AML-193 (cell line): ENCODE measurements around the gene PPARG.
A peak's percentile ranks its signal among the peaks of the same experiment; 100 is the strongest.
"Not testable (repeated sequence)": the region's sequence is repeated elsewhere in the genome, so short reads cannot be mapped to it uniquely, and the experiment has no call there.

ENCODE experiments used
- DNase-seq, 2 experiments: peaks; one replicate each; lab custom pipeline; 2025; lab: John Stamatoyannopoulos, UW

The PPARG gene

DNA sequence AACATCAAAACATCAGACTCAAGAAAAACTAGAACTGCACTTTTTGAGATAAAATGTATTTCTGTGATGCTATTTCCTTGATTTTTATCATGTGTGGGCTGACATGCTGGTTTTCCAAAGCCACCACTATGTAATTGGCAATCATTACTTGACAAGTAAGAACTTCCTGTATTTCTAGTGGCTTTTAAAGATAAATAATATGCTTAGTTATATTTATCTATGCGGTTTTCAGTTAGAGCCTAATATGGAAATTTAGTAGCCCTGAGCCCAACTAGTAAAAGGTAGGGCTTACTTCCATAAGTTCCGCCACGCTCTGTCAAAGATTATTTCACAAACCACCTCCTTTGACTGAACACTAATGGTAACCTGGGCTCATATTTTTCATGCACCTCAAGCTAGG is 91.6 kb downstream of the PPARG start:
- peak; percentile 21 to 30 for DNase-seq

DNA sequence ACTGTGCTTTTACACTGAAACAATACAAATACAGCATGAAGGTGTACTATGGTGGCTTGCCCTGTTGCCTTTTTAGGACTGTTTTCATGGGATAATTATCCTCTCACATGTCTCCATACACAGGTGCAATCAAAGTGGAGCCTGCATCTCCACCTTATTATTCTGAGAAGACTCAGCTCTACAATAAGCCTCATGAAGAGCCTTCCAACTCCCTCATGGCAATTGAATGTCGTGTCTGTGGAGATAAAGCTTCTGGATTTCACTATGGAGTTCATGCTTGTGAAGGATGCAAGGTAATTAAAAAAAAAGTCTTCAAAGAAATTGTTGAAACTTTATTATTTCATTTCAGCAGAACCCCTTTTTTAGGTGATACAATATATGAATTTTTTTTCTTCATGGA is 92.3 kb downstream of the PPARG start:
- DNase-seq, result no peak

DNA sequence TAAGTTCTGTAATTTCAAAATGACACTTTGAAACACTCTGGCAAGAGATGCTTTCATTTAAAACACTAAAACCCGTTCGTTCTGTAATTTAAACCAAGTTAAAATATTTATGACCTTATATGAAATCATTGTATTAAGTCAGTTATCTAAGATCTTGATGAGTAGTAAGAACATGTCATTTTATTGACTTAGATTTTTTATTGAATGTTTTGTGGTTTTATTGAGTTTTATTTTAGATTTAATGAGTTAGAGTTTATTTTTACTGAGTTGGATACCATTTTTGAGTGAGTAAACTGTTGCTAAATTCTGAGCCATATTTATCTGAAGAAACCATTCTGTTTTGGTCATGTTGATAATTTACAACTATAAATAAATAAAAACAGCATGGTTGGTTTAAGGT is 94.3 kb downstream of the PPARG start:
- DNase-seq, result no peak

DNA sequence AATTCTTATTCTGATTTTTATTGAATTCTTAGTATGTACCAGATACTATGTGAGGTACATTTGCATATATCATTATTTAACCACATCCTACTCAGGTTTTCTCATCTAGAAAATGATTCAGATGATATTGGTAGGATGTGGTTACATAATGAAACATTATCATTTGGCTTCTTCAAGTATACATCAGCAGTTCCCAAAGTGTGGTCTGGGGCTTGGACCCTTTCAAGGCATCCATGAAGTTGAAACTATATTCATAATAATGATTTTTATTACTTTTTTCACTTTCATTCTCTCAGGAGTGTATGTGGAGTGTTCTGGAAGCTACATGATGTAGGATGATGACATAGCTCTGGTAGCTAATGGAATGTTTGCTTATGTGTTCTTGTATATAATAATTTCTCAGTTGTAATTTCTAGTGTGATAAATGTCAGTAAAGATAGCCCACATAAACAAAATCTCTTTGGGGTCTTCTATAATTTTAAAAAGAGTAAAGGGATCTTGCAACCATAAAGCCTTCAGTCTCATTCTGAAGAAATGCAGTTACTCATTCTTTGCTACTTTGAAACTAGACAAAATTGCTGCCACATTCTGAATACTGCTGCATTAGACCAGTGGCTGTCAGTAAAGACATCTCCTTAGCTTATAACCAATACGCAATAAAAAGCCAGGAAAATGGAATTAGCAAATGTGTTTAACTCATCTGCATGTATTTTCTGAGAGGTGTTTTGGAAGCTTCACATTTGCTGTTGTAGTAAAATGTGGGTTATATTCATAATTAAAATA is 95.8 kb downstream of the PPARG start:
- DNase-seq, result no peak

DNA sequence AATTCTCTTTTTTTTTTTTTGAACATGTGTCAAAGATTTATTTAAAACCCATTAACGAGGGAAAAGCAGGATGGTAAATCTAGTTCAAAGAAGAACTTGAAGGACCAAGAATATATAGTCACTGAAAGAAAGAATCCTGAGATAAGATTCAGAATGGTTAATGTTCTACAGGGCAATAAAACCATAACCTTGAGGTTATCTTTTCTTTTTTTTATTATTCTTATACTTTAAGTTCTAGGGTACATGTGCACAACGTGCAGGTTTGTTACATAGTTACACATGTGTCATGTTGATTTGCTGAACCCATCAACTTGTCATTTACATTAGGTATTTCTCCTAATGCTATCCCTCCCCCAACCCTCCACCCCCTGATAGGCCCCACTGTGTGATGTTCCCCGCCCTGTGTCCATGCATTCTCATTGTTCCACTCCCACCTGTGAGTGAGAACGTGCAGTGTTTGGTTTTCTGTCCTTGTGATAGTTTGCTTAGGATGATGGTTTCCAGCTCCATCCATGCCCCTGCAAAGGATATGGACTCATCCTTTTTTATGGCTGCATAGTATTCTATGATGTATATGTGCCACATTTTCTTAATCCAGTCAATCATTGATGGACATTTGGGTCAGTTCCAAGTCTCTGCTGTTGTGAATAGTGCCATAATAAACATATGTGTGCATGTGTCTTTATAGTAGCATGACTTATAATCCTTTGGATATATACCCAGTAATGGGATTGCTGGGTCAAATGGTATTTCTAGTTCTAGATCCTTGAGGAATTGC is 97.8 kb downstream of the PPARG start:
- not testable (repeated sequence) for DNase-seq

DNA sequence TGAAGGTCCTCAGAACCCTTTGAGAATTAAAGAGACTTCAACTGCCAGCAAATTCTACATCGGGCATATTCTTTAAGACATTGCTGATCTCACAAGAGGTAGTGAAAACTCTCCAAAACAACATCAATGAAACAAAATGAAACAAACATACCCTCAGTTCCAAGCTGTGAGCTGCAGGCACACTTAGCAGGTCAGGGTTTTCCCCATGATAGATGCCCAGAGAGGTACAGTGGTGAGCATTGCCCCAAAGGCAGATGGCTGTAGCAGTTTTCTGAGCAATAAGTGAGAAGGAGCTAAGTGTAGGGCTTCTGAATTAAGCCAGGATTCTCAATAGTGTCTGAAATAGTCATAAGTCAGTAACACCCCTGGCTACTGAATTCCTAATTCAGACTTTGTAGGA is 99.3 kb downstream of the PPARG start:
- no peak for DNase-seq

DNA sequence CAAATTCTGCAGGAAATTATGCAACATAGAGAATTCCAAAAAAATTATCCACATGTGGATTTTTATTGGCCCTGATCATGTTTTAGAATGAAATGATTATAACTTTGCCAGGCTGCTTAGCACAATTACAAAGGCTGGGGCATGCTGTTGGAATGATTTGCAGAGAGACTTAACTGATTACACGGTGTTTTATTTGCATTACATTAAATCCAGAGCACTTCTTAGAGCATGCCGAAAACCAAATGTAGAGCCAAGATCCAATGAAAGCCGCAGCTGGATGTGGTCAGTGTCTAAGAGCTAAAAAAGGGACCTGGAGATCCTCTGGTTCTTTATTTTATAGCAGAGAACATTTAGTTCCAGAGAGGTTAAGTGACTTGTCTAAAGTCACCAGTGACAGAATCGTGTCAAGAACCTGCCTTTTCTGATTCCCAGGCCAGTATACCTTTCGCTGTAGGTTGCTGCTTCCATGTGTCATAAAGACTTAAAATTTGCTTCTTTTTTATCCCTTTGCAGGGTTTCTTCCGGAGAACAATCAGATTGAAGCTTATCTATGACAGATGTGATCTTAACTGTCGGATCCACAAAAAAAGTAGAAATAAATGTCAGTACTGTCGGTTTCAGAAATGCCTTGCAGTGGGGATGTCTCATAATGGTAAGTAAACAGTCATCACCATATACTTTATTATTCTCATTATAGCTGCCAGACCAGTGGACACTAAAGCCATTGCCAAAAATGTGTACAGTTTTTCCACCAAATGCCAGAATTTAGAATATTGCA is 103.4 kb downstream of the PPARG start:
- no peak for DNase-seq

DNA sequence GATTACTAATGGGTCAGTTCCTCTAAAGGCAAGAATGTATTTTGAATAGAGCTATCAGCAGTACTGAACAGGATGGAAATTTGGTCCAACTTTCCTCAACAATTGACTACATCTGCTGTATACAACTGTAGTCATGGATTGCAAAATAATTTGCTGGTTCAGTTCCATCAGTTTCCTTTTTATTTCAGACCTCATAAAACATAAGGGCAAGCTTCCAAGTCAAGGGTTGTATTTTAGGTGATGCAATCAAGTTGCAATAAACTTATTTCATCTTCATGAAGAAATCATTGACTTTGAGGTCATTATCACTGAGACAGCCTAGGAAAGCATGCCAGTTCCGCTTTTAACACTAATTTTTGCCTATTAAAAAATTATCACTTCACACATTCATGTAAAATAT is 105.0 kb downstream of the PPARG start:
- peak; percentile 99 to 100 for DNase-seq

DNA sequence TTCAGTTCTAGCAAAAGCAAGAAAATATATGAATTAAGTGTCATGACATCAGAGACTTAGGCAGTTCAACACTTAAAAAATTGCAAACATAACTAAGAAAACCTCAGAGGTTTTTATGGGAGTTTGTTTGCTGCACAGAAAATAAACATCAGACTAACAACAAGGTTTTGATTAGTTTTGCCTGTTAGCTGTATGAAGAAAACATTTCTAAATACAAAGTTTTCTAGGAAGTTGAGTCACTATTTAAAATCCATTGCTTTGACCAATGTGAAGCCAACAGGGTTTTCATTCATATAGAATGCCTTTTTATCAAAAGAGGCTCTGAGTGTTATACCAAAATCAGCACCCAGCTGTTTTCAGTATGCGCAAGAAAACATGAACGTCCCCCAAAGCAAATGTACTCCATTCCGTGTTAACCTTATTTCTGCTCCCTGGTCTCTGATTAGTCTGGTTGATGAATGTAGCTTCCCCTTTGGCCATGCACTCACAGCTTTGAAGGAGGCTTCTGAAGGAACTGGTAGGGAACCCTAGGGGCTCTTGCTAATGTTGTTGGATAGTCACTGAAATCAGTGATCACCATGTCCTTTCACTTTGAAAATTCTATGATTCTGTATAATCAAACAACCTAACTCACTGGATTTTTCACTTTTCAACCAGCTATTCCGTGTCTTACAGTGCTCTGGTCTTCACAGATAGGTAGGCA is 105.8 kb downstream of the PPARG start:
- no peak for DNase-seq

DNA sequence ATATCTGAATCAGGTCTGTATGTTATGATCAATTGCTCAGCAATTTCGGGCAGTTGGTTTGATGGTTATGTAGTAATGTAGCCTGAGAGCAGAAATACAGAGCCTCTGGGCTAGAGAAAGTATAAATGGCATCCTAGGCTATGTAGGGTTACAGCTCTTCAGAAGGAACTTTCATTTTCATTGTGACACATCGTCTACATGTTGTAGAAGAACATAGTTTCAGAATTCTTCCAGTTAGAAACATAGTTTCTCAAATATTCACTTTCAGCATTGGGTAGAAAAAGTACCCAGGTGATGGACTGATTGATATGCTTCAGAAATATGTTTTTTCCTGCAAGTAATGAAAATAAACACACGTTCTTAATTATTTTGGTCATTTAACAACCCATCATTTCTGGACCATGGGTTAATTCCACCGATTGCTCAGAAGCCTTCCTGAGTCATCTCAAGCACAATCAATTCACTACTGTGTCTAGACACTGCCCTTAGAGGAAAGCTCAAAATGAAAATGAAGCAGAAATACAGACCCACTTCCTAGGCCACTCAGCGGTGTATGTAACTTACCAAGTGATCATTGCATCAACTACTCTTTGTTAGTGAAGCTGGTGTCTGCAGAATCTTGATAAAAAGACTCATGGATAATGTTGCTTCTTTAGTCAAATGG is 106.6 kb downstream of the PPARG start:
- DNase-seq, result no peak

DNA sequence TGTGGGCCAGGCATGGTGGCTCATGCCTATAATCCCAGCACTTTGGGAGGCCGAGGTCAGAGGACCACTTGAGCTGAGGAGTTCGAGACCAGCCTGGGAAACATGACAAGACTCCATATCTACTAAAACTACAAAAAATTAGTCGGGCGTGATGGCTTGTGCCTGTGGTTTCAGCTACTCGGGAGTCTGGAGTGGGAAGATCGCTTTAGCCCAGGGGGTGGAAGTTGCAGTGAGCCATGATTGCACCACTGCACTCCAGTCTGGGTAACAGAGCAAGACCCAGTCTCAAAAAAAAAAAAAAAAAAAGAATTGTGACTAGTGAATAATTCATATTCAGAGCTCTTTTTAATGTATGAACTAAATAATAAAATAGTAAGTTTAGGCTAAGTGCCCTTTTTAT is 107.6 kb downstream of the PPARG start:
- no peak for DNase-seq

DNA sequence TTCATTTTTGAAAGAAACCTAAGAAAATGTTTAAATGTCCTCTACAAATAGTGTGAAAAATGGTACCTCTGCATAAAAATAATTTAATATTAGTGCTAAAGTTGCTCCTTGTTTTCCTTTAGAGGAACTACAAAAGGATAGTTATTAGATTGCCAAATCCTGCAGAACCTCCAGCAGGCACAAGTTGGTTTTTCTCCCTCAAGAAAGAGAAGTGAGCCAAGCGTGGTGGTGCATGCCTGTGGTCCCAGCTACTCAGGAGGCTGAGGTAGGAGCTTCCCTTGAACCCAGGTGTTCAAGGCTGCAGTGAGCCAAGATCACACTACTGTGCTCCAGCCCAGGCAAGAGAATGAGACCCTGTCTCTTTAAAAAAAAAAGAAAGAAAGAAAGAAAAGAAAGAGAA is 110.4 kb downstream of the PPARG start:
- DNase-seq, result peak; percentile 66 to 69

DNA sequence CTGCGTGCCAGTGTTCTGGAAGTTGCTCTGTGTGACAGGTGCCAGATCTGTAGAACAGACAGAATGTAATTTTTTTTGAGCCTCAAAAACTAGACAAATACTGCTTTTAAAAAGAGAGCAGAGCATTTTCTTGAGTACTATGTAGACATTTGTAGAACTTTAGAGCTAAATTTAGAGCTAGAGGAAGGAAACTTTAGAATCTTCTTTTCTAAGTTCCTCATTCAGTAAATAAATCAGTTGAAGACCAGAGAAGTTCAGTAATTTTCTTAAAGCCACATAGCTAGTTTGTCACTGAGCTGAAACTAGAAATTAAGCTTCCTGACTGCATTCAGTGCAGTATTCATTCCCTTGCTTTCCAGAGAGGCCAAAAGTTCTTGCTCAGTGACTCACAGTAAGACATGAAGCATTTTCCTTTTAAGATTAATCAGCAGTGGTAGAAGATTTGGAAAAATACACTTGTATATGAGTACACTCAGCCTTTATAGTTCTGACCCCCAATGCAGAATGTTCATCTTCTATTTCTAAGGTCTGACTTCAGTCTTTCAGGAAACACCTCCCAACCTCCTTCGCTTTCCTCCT is 111.8 kb downstream of the PPARG start:
- DNase-seq, result peak; percentile 16 to 21

DNA sequence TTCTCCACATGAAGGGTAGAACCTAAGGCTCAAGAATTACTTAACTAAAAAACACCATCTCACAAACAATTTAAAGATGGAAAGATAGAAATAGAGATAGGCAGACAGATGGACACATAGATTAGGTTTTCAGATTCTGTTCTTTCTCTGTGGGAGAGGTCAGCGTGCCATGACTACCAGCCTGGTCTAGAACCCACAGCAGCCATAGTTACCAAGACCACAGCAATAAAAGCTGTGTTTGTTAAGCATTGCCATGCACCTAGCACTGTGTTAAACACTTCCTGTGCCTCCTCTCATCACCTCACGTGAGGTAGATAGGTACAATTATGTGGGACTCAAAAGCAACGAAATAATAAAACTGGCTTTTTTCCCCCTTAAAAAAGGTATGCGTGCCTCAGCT is 112.3 kb downstream of the PPARG start:
- no peak for DNase-seq

DNA sequence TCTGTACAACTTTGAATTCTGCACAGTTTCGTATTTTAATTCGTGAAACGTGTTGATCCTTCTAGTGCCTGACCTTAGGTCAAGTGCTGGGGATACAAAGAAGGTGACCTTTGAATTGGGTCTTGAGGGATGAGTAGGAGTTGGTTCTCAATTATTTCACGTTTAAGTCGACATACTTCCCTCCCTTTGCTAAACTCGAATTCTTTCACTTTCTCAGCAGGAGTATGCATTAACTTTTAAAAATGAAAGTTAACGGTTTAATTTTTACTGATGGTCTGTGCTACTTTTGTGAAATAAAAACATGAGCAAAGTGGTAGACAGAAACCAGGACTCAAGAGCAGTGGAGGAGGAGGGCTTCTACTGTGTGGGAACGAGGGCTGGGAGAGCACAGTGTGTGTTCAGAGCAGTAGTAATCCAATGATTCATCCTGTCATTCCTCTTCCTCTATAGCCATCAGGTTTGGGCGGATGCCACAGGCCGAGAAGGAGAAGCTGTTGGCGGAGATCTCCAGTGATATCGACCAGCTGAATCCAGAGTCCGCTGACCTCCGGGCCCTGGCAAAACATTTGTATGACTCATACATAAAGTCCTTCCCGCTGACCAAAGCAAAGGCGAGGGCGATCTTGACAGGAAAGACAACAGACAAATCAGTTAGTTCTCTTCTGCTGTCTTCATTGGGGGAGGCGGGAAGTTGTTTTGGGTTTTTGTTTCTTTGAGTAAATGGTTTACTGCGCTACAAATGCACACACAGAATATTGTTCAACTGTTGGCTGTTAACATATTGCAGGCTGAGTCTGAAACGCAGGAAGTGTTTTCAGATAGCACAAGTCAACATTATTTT is 116.8 kb downstream of the PPARG start:
- DNase-seq, result peak; percentile 54 to 68

DNA sequence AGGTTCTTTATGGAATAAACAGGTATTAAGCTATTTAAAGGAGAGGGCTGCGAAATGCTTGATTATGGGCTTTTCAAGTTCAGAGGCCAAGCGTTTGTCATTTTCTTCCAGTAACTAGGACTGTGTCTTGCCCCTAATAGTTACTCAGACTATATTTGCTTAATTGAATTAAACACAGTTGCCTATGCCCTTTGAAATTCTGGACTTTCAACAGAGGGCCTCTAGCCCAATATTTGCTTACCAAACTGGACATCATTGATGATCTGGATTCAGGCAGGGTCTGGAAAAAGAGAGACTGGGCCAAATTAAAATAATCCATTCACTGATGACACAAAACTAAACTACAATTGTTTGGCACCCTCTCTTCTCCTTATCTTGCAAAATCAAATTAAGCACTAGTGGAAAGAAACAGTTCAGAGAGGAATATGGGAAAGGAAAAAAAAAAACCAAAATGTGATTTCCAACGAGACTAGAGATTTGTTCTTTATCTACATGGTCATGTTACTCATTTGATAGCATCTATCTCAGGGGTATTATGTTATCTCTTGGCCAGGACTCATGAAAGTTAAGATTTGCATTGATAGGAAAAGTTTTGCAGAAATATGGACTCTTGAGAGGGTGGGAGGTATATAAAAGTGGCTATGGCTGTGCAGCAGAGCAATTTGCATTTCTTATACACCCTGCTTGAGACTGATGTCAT is 120.3 kb downstream of the PPARG start:
- no peak for DNase-seq

DNA sequence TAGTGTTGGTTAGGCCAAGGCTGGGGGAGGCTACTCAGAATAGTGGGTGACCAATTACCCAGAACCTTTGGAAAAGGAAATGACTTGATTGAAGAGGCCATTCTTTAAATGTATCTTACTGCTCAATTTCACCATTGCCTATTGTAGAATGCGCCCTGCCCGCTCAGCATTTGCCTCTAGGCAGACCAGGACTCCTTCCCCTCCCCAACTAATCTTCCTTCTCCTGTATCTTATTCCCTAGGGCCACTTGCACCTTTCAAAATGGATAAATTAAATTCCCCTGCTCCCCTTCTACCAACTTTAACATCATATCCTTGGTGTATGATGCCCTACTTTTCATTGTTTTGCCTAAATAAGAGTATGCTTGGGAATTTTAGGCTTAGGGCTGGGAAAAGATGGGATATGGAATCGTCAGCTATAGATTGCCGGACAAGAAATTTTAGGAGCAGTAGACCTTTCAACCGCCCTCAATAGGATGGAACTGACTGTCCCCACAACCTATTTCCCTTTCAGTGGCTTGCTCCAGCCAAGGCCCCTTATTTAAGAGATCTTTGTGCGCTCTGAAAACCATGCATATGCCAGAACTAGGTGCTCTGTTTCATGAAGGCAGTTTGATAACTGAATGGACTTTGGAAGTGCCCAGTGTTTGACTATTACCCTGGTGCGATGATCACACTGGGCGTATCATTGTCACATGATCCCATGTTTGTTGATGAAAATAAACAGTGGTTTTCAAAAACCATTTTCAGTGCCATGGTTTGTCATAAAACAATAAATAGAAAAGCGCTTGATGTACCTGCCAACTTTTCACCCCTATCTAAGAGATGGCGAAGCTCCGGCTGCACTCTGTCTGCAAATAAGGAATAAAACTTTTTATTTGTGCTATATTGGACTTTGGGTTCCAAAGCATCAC is 121.1 kb downstream of the PPARG start:
- DNase-seq, result no peak

DNA sequence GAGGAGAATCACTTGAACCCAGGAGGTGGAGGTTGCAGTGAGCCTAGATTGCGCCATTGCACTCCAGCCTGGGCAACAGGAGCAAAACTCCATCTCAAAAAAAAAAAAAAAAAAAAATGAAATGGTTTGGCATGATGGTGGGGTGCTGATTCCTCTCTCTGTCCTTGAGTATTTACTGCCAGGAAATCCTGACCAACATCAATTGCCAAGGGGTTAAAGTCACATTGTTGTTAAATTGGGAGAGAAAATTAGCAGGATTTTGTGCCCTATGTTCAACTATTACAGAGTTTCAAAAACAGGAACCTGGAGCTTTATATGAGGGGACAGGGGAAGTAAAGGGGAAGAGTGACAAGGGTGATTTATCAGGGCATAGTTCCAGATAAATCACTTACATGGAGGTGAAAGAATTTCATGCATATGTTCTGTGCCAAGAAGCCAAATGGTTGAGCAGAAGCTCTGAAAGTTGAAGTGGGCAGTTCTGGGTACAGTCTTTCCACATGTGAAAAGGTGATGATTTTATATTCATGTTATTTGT is 124.9 kb downstream of the PPARG start:
- peak; percentile 49 to 79 for DNase-seq
